Measurements from ENCODE around the gene ALDH4A1. TPM values are rescaled to one million over a fixed set of nuclear protein-coding genes. Genes with fewer than 3 reads are reported as not detected.
A peak's percentile ranks its signal among the peaks of the same experiment; 100 is the strongest.

The ALDH4A1 gene
- total RNA-seq, 1 donor from 2014 or later = 74.4 TPM

- peak; percentile 76 for DNase-seq (ENCODE audit: low spot score)
These were observed 20.7 kb upstream of the ALDH4A1 start for GRCh38 chr1:18922848-18923755.

- DNase-seq (ENCODE audit: low spot score) = peak; percentile 88
These were observed 20.0 kb upstream of the ALDH4A1 start for GRCh38 chr1:18922319-18922726.

DNA sequence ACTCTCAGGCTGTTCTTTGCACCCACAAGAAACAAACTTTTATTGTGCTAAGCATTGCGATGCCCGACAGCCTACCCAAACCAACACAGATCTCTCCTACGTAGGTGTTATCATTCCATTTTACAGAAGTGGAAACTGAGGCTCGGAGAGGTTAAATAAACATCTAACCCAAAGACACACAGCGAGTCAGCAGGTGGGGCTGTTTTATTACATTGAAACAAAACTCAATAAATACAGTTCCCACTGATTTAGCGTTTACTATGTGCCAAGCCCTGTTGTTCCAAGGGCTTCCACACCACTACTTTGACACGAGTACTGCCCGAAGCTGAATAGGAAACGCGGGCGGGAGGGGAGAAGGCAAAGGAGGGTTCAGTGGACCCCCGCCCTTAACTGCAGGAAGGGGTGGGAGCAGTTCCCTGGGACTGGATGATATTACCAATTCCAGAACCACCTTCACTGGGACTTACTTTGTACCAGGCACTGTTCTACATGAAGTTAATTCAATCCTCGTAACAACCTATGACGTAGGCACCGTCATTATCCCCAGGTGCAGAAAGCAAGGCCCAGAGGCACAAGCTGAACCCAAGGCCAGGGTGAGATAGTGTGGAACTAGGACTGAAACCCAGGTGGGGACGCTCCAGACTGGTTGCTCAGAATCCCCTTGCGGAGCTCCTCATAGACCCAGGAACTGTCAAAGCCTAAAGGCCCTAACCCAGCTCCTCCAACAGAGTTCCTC lies 19.3 kb upstream of the ALDH4A1 start:
- no peak for DNase-seq (ENCODE audit: low spot score)

- no peak for DNase-seq (ENCODE audit: low spot score)
These were observed 18.6 kb upstream of the ALDH4A1 start for GRCh38 chr1:18920931-18921330.

- no peak for DNase-seq (ENCODE audit: low spot score)
These were observed 17.6 kb upstream of the ALDH4A1 start for GRCh38 chr1:18919956-18920355.

DNA sequence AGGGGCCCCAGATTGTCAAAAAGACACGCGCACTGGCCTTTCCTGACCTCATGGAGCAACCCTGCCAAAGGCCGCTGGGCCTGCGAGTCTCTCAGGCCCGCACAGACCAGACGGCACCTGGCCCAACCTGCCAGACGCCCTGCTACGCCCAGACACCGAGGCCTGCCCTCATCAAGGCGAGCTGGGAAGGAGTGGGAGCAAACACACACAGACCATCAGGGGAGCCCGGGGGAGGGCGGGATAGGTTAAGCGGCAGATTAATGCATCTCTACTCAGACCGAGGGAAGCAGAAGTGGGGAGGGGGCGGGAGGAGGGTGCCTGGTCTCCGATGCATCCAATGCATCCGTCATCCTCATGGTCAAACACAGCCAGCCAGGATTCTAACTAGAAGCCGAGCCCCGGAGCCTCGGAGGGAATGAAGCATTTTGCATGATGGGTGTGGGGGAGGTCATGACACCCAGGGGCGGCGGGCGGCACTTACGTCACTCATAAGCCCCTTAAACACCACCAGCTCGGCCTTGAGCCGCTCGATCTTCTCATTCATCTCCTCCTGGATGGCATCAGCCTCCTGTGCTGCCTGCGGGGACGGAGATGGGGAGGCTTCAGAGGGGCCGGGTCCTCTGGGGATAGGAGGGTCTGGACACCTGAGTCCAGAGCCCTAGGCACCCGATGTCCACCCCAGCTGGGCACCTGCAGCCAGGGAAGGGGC lies 17.0 kb upstream of the ALDH4A1 start:
- DNase-seq (ENCODE audit: low spot score) = no peak

DNA sequence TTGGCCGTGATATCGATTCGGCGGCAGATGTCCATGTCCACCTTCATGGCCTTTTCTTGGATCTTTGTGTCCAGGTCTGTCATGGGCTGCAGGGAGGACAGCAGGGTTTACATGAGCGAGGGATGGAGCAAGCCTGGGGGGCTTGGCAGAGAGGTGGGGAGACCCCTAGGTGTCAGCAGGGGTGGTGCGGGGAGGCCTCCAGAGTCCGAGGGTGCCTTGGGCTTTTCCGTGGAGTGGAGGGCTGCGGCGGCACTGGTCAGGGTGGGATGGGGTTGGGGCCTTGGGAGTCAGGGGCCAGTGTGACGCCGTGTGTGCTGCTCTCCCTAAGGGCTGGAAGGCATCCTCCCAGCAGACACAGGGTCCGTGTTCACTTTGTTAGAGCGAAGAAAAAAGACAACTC lies 16.1 kb upstream of the ALDH4A1 start:
- no peak for DNase-seq (ENCODE audit: low spot score)

DNA sequence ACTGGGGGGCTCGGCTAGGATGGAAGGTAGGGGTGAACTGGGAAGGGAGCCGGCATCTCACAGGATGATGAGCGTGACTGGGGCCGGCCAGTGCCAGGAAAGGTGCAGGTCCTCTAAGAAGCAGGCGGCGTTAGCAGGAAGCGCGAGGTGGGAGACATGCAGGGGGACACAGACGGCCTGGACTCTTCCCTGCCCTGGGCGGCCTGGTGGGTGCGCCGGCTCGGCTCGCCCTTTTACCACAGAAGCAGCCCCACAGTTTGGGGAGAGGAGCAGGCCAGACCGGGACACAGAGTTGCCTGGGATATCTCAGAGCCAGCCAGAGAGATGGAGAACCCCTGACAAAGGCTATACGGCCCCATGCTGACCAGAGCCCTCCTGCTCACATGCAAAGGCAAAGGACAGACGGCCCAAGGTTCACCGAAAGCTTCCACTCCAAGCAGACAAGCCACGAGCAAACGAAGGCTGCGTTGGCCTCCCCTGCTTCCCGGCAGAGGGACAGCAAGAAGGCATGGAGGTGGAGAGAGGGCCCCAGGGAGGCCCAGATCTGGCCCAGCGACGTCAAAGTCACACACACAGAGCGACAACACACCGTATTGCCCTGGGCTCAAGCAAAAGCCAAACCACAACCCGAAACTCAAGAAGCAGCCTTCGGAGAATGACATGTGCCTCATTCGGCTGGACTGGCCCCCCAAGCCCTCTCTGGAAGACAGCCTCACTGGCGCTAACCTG lies 14.9 kb upstream of the ALDH4A1 start:
- no peak for DNase-seq (ENCODE audit: low spot score)

DNA sequence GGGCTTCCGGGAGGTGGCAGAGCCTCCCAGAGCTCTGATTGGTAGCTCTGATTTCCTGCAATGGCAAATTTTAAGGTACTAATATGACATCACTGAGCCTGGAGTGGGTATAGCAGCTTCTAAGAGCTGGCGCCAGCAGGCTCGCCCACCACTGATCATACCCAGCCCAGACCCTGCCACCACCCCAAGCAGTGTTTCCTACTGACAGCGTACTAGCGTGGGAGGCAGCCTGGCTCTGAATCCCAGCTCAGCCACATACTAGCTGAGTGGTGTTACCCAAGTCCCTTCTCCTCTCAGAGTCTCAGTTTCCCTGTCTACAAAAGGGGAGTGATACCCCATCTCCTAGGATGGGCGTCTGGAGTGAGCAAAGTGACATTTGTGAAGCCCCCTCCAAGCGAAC lies 13.0 kb upstream of the ALDH4A1 start:
- DNase-seq (ENCODE audit: low spot score) = no peak

- peak; percentile 83 for DNase-seq (ENCODE audit: low spot score)
These were observed 10.9 kb upstream of the ALDH4A1 start for GRCh38 chr1:18913065-18913835.

- no peak for DNase-seq (ENCODE audit: low spot score)
These were observed 10.2 kb upstream of the ALDH4A1 start for GRCh38 chr1:18912550-18912949.

GRCh38 chr1:18908911-18909771 lies 6.8 kb upstream of the ALDH4A1 start:
- DNase-seq (ENCODE audit: low spot score) = no peak

GRCh38 chr1:18907917-18908845 lies 5.8 kb upstream of the ALDH4A1 start:
- DNase-seq (ENCODE audit: low spot score) = no peak

DNA sequence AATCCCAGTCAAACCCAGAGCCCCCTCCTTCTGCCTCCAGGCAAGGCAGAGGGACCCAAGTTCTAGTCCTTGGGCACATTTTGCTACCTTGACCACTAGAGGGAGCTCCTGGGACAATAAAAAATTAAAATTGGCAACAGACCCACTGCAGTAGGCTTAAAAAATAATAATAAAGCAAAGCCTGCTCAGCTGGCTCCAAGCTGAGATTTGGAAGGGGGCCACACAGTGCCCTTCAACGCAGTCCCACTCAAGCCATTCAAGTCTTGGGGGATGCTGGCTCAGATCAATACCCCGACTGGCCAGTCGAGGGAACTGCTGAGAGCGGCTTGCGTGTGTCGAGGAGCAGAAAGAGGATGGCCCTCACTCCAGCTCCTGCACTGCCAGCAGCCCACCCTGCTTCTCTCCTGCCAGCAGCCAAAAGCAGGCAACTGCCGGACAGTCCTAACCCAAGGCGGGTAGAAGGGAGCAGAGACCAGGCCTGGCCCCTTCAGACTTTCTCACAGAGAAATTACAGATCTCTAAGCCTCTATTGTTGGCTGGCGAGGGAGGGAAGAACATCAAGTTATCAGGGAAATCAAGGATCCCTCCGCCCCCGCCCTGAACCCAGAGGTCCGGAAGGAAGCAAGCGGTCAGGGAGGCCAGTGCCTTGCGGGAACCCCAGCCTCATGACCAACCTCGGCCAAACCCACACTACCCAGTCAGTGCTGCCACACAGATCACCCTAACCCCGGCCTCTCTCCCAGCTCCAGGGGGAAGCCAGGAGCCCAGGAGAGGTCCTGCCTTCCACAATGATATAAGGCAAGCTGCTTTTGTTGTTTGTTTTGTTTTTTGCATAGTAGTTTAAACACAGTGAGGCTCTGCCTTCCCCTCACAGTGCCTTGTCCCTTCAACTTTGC lies 4.9 kb upstream of the ALDH4A1 start:
- DNase-seq (ENCODE audit: low spot score) = no peak

DNA sequence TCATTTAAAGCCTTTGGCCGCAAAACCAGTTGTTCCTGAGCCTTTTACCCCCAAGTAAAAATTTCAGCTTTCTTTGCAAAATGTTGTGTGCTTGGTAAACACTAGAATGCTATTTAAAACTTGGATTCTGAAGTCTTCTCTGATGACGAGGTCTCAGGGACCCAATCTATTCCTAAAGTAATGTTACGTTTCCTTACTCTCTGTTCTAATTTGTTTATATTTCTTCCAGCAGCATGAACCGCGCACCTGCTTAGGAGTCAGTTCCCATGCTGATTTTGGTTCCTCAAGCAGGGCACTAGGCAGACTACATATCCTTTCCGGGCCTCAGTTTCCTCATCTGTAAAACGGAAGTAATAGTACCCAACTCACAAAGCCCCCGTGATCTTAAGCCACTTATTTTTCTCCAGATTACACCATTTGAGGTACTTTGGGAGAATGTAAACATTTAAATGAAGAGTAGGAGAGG lies 969 bp upstream of the ALDH4A1 start:
- DNase-seq (ENCODE audit: low spot score) = no peak

GRCh38 chr1:18901952-18902522 lies 318 bp downstream of the ALDH4A1 start:
- DNase-seq (ENCODE audit: low spot score) = no peak
